SIG-M5 treated with dmso at 0.1 percent for 504 hours (cell line): ENCODE data around the gene MYH7.

Source experiments
- DNase-seq: peaks from one replicate; lab custom pipeline; 2025; ENCODE audit not compliant: unreplicated experiment; lab: John Stamatoyannopoulos, UW

MYH7 gene

GRCh38 chr14:23449314-23449713 lies 13.9 kb upstream of the MYH7 start:
- DNase-seq: no peak

- DNase-seq: no peak
Observed at GRCh38 chr14:23447361-23448350, 12.2 kb upstream of the MYH7 start.

GRCh38 chr14:23446291-23446851 lies 10.9 kb upstream of the MYH7 start:
- no peak for DNase-seq

GRCh38 chr14:23445773-23446172 lies 10.3 kb upstream of the MYH7 start:
- no peak for DNase-seq

GRCh38 chr14:23444314-23444713 lies 8.9 kb upstream of the MYH7 start:
- DNase-seq: no peak

- no peak for DNase-seq
Observed at GRCh38 chr14:23443881-23444280, 8.4 kb upstream of the MYH7 start.

- no peak for DNase-seq
Observed at GRCh38 chr14:23443411-23443812, 8.0 kb upstream of the MYH7 start.

GRCh38 chr14:23442721-23443356 lies 7.4 kb upstream of the MYH7 start:
- no peak for DNase-seq

- DNase-seq: no peak
Observed at GRCh38 chr14:23441076-23441475, 5.6 kb upstream of the MYH7 start.

- DNase-seq: no peak
Observed at GRCh38 chr14:23439107-23439835, 3.8 kb upstream of the MYH7 start.

- DNase-seq: no peak
Observed at GRCh38 chr14:23438101-23438971, 2.9 kb upstream of the MYH7 start.

- no peak for DNase-seq
Observed at GRCh38 chr14:23437133-23438100, 2.0 kb upstream of the MYH7 start.

- DNase-seq: no peak
Observed at GRCh38 chr14:23436327-23437132, 1.1 kb upstream of the MYH7 start.

- no peak for DNase-seq
Observed at GRCh38 chr14:23434488-23435222, 805 bp downstream of the MYH7 start.

- DNase-seq: no peak
Observed at GRCh38 chr14:23433457-23433856, 2.0 kb downstream of the MYH7 start.

- no peak for DNase-seq
Observed at GRCh38 chr14:23432946-23433345, 2.5 kb downstream of the MYH7 start.

- no peak for DNase-seq
Observed at GRCh38 chr14:23432102-23432925, 3.1 kb downstream of the MYH7 start.
